SK-N-MC (cell line): ENCODE results near the gene MRPS34.

Experiments
- EZH2 ChIP-seq: fragments of 200-600 bp; sonication (generic); IDR thresholded peaks from one replicate; pipeline ENCODE4 v1.6.1; 2017; ENCODE audit warnings: antibody characterized with exemption
- POLR2AphosphoS5 ChIP-seq: IDR thresholded peaks from 2 replicates; pipeline ENCODE4 v1.6.1; 2012; ENCODE audit warnings: mild to moderate bottlenecking, low read depth, low read length, borderline replicate concordance

- TF ChIP-seq POLR2AphosphoS5 (no peak; the same call in 1 of the 2 replicates), EZH2 (no peak)
Measured at GRCh38 chr16:1781254-1781653, 8.3 kb upstream of the MRPS34 start.
